GM18951 (cell line): ENCODE measurements around the gene IGF1.

Source experiments
- POLR2A ChIP-seq: IDR thresholded peaks from 4 replicates; pipeline ENCODE4 v1.6.1; 2011; ENCODE audit warnings: mild to moderate bottlenecking; ENCODE audit not compliant: insufficient read length, insufficient read depth; ENCODE audit errors: extremely low read depth
- in situ Hi-C: fragments of 300-500 bp; cut with MboI; formaldehyde crosslinking; loops from one replicate; pipeline ENCODE4 v1.12.0; 2022; ENCODE audit warnings: low sequenced_read_pairs, mixed read lengths, inconsistent platforms; ENCODE audit not compliant: unreplicated experiment

Gene IGF1

DNA sequence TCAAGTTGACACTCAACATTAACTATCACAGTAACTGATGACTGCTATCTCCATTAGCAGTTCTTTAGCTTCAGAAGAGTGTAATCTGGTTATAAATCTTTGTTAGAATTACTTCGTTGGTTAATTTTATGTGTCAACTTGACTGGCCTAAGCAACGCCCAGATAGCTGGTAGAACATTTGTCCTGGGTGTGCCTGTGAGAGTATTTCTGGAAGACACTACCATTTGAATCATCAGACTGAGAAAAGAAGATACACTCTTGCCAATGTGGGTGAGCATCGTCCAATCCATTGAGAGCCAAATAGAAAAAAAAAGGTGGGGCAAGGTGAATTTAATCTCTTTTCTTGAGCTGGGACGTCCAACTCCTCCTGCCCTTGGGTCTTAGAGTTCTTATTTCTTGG, 129.0 kb downstream of the IGF1 start:
- no peak for TF ChIP-seq POLR2A
- in situ Hi-C loops, result no loop called here

DNA sequence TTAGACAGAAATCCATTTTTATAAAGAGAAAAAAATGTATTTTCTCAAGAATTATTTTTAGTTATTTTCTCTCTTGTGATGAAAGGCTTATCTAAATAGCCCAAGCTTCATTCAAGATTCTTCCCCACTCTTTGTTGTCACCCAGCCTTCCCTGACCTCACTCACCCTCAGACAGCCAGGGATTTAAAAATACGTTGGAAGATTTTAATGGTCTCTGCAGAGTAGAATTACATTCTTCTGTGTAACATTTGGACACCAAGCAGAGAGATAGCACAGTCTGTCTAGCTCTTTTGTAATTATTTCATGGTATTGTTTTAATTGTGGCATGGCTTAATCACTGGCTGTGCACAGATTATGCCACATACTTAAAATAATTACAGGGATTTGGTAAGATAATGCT, 130.3 kb downstream of the IGF1 start:
- in situ Hi-C loops, result no loop called here
- no peak for TF ChIP-seq POLR2A

DNA sequence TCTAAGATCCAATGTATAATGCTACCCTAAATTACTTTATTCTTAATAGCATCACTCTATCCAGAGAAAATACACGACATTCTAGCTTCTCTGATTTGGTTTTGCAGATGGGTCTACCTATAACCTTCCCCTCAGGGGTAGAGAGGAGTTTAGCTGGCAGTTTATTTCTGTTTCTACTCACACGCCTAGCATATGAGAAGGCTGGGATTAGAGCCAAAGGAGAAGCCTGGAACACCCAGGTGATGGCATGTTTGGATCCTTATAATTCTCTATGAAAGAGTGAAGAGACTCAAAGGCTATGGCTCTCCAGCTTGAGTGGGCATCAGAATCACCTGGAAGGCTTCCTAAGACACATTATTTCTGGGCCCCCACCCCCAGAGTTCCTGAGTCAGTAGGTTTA, 131.3 kb downstream of the IGF1 start:
- in situ Hi-C loops, result no loop called here
- no peak for TF ChIP-seq POLR2A

DNA sequence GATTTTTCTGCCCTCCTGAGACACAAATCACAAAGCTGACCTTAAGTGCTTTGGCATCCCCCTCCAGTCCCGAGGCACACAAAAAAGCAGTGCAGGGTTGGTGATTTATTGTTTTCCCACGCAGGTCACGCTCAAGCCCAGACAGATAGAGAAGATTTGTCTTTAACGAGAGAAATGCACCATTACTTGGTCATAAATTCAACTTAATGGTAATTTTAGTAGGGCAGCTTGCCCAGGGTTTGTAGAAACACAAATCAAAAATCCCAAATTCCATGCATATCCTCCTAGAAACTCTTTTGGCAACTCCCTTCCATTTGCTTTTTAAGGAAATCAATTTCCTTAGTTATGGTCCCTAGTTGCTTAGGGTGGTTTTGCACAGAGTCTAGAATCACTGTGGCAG, 132.6 kb downstream of the IGF1 start:
- in situ Hi-C loops, result no loop called here
- TF ChIP-seq POLR2A, result no peak
